Panc1 (cell line): ENCODE data around the gene HEATR9. TPM values are rescaled to one million over a fixed set of nuclear protein-coding genes. Genes with fewer than 3 reads are reported as not detected.

Source experiments
- ATAC-seq: fragments of 200-7000 bp; cut with Tn5 transposase; 2 replicates; pipeline ENCODE4 v1.9.1; 2020; ENCODE audit warnings: mild to moderate bottlenecking, moderate library complexity
- BruUV-seq: library from RNA; stranded (reverse); fragments of 400-500 nt; replicated peaks from 2 replicates; lab custom pipeline; 2021; lab: Mats Ljungman, UMichigan
- CTCF ChIA-PET: fragments of 300-600 bp; sonication (Branson Sonifier 250); formaldehyde crosslinking; loops from one replicate; lab custom pipeline; 2022; ENCODE audit warnings: antibody characterized with exemption; lab: Charles Lee
- POLR2A ChIA-PET: fragments of 300-600 bp; sonication (Branson Sonifier 250); formaldehyde crosslinking; loops from one replicate; lab custom pipeline; 2022; ENCODE audit warnings: antibody characterized with exemption; lab: Charles Lee
- DNase-seq: peaks from one replicate; pipeline ENCODE4 v3.0.0-alpha.2; 2010; ENCODE audit warnings: low read depth, low spot score
- H3K27ac ChIP-seq: 2 replicates; pipeline ENCODE4 v1.5.1; 2011; ENCODE audit warnings: mild to moderate bottlenecking, low read length, inconsistent platforms
- H3K27me3 ChIP-seq: fragments of 200-500 bp; sonication (Bioruptor generic); 2 replicates; pipeline ENCODE4 v1.6.0; 2014; ENCODE audit warnings: low read length, inconsistent platforms; ENCODE audit not compliant: control insufficient read depth, insufficient read depth
- H3K36me3 ChIP-seq: fragments of 200-500 bp; sonication (Bioruptor generic); 2 replicates; pipeline ENCODE4 v1.5.1; 2014; ENCODE audit warnings: inconsistent platforms, mild to moderate bottlenecking, low read length, moderate library complexity; ENCODE audit not compliant: control insufficient read depth, insufficient read depth
- H3K4me1 ChIP-seq: 2 replicates; pipeline ENCODE4 v1.5.1; 2011; ENCODE audit warnings: inconsistent platforms, mild to moderate bottlenecking, low read length, moderate library complexity; ENCODE audit not compliant: control insufficient read depth, insufficient read depth
- H3K4me3 ChIP-seq, 2 experiments: 2 replicates each; pipeline ENCODE4 v1.5.1; 2011 to 2012; ENCODE audit warnings: low read depth in 2 of 2, low read length in 2 of 2, mild to moderate bottlenecking in 2 of 2, inconsistent platforms in 1 of 2, moderate library complexity in 1 of 2
- H3K9me3 ChIP-seq: fragments of 200-500 bp; sonication (Bioruptor generic); 2 replicates; pipeline ENCODE4 v1.5.1; 2014; ENCODE audit warnings: low read depth, mild to moderate bottlenecking, inconsistent platforms, low read length, moderate library complexity; ENCODE audit not compliant: control insufficient read depth, insufficient read depth
- CTCF ChIP-seq: fragments of 450-650 bp; IDR thresholded peaks from 2 replicates; pipeline ENCODE4 v1.5.1; 2017; ENCODE audit warnings: mild to moderate bottlenecking
- POLR2AphosphoS5 ChIP-seq: IDR thresholded peaks from 2 replicates; pipeline ENCODE4 v1.6.1; 2012; ENCODE audit warnings: mild to moderate bottlenecking, low read depth, low read length, moderate library complexity
- REST ChIP-seq, 2 experiments: IDR thresholded peaks; 2 replicates each; pipeline ENCODE4 v1.6.1; 2011 to 2012; ENCODE audit warnings: low read depth in 2 of 2, control low read depth in 1 of 2, low read length in 1 of 2, mild to moderate bottlenecking in 1 of 2, moderate library complexity in 1 of 2; ENCODE audit not compliant: insufficient read depth in 1 of 2
- SIN3A ChIP-seq: IDR thresholded peaks from 2 replicates; pipeline ENCODE4 v1.6.1; 2012; ENCODE audit warnings: low read depth, mild to moderate bottlenecking, low read length, moderate library complexity, borderline replicate concordance; ENCODE audit not compliant: insufficient read depth
- TCF7L2 ChIP-seq: IDR thresholded peaks from 2 replicates; pipeline ENCODE4 v1.6.1; 2011; ENCODE audit warnings: mild to moderate bottlenecking, low read depth, low read length, inconsistent platforms
- in situ Hi-C: cut with HindIII; loops from 2 replicates; pipeline ENCODE4 v1.10.0; 2016; ENCODE audit warnings: low sequenced_read_pairs, low pct_unique_long_range_greater_than_20kb
- intact Hi-C: fragments of 100-400 bp; cut with micrococcal nuclease; formaldehyde crosslinking; loops from one replicate; pipeline ENCODE4 v1.10.0; 2022; ENCODE audit not compliant: unreplicated experiment
- total RNA-seq: library from RNA; stranded (reverse); gene quantifications from one replicate; pipeline ENCODE4 v1.2.1, GENCODE V29; 2021; ENCODE audit not compliant: unreplicated experiment

The HEATR9 gene
- total RNA-seq, 1 experiment from 2014 or later, result not detected

- intact Hi-C loops, result no loop called here
- ATAC-seq, result no peak
- POLR2A ChIA-PET, result interaction anchor here (0.5 to 1.2 kb wide), 6 partner anchors 12 to 67 kb away, joined by 3 to 10 read pairs (median 4); no protein-coding TSS in a partner anchor
- Histone ChIP-seq H3K36me3 (peaks cover 12% of the 10 kb centered on the region), H3K27ac (peak overlapping the region; percentile 98), H3K27me3 (no peaks in the 10 kb centered on the region), H3K4me3 (peak overlapping the region; percentile 89 to 99), H3K4me1 (peaks cover 22% of the 10 kb centered on the region), H3K9me3 (no peaks in the 10 kb centered on the region)
- CTCF ChIA-PET, result interaction anchor here (0.8 to 2.0 kb wide), 6 partner anchors 20 to 89 kb away, joined by 3 to 35 read pairs (median 4); no protein-coding TSS in a partner anchor
- in situ Hi-C loops, result no loop called here
- TF ChIP-seq REST (IDR thresholded peaks at IDR 0.05; ENCODE audit: insufficient read depth in 1 of 2, low read depth in 2 of 2, low read length in 1 of 2) (no peak), POLR2AphosphoS5 (no peak), CTCF (no peak), TCF7L2 (no peak), SIN3A (no peak)
- TSS peak; percentile 83 for BruUV-seq
- peak; percentile 35 for DNase-seq
Measured at GRCh38 chr17:35808240-35808961, 60.3 kb downstream of the HEATR9 start.

- BruUV-seq, result no TSS peak
- Histone ChIP-seq H3K4me1 (peaks cover 22% of the 10 kb centered on the region), H3K4me3 (no peak overlapping the region), H3K27me3 (no peaks in the 10 kb centered on the region), H3K27ac (peak overlapping the region; percentile 98; the same call in 1 of the 2 replicates), H3K36me3 (peaks cover 12% of the 10 kb centered on the region), H3K9me3 (no peaks in the 10 kb centered on the region)
- intact Hi-C loops (no loop called here), in situ Hi-C loops (no loop called here)
- DNase-seq (no peak), ATAC-seq (no peak)
- no peak for TF ChIP-seq SIN3A
- no peak for TF ChIP-seq CTCF
- TF ChIP-seq TCF7L2, result no peak
- no peak for TF ChIP-seq REST (IDR thresholded peaks at IDR 0.05; ENCODE audit: insufficient read depth in 1 of 2, low read depth in 2 of 2, low read length in 1 of 2)
- no peak for TF ChIP-seq POLR2AphosphoS5
- CTCF ChIA-PET, result interaction anchor here (1.1 to 2.0 kb wide), 2 partner anchors 43 to 88 kb away, joined by 3 to 35 read pairs; no protein-coding TSS in a partner anchor
- POLR2A ChIA-PET, result interaction anchor here (0.5 to 0.6 kb wide), 2 partner anchors 32 to 45 kb away, joined by 3 read pairs; no protein-coding TSS in a partner anchor
Measured at GRCh38 chr17:35807371-35808144, 61.1 kb downstream of the HEATR9 start.
